HuH-7.5 (cell line): Measurements from ENCODE around the gene GRAMD1B.
"Not testable (repeated sequence)": the region's sequence is repeated elsewhere in the genome, so short reads cannot be mapped to it uniquely, and the experiment has no call there.

Experiments
- DNase-seq: peaks from one replicate; pipeline ENCODE4 v3.0.0; 2011; ENCODE audit warnings: low spot score

The GRAMD1B gene

DNA sequence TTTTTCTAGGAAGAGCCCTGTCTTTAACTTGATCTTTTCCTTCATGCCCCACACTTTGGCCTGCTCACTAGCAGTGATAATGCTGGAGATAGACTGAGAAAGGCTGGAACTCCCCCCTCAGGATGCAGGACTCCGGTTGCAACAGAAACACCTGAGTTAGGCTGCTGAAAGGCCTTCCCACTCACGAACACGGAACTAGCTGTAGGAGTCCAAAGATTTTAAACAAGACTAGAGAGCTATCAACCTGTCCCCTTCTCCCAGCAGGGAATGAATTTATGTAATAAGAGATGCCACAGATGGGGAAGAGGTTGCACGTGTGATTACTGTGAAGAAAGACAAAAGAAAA lies 211.4 kb downstream of the GRAMD1B start:
- DNase-seq, result no peak

DNA sequence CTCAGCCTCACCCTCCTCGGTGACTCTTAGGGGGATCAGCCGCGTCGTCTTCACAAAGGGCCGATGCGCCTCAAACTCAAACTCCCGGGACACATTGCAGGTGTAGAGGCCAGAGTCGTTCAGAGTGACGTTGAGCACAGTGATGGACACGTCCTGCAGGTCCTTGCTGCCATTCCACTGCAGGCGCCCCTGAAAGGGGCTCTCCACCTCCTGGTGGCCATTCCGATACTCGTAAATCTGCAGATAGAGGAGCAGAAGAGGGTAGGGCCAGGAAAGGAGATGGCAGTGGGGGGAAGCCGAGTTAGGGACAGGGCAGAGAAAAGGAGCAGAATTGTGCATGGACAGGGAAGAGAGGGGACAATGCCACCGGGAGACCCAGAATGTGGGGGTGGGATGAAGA lies 212.4 kb downstream of the GRAMD1B start:
- DNase-seq, result no peak

DNA sequence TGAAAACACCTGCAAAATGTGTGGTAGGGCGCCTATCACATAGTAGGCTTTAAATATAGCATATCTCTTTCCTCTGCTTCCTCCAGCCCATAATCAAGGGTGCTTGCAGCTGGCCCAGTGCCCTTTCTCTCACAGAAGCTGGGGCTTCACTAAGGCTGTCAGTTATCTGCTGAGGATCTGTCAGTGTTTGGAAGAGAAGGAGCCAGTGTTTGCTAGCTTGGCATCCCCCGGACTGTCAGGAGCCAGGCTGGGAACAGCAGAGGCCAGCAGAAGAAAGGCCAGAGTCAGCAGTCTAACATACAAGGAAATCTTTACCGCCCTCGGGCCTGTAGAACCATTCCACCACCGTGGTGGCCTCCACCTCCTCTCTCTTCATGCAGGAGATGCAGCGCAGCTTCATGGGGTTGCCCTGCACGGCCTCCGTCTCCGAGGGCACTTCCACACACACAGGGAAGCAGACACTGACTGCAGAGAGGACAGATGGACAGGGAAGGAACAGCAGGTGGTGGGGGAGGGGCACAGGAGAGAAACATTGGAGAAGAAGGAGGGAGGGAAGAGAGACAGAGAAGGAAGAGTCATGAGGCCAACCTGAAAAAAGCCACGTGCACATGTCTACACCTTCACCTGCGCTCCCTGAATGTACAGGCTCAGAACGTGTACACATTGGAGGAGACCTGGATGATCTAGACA lies 215.4 kb downstream of the GRAMD1B start:
- DNase-seq, result no peak

DNA sequence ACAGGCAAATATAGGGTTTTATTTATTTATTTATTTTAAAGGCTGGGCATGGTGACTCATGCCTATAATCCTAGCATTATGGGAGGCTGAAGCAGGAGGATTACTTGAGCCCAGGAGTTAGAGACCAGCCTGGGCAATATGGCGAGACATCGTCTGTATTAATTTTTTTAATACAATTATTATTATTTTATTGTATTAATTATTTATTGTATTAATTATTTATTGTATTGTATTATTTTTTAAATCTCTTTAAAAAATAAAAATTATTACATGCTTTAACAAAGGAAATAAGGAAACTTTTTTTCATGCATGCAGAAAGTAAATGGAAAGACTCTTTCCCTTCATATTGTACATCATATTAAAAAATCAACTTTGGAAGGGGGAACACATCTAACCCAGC lies 220.8 kb downstream of the GRAMD1B start:
- DNase-seq, result no peak

DNA sequence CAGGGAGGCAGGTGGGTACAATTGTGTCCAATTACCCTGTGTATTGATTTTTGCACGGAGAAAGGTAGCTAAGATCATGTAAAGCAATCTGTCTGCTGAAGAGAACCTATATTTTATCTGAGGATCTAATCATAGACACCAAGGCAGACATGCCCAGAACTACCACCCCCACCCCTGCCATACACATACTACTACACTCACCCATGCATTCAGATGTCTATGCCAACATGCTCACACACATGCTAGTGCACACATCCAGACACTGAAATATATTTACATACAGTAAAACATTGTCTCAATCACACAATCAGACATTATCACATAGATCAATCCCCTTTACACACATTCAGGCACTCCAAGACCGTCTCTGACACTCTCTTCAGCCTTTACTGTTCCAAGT lies 222.5 kb downstream of the GRAMD1B start:
- no peak for DNase-seq

DNA sequence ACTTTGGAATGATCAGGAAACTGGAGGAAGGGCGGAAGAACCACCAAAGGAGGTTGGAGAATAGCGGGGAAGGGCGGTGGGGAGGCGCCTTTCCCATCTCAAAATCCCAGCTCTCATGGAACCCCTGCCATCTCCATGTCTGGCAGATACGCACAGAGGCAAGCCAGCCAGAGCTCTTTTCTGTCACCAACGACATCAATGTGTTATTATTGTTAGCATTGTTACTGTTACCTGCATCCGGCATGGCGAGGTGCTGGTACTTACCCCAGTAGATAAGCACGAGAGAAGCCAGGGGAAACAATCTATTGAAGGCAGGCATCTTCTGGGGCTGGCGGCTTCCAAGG lies 223.4 kb downstream of the GRAMD1B start:
- no peak for DNase-seq

DNA sequence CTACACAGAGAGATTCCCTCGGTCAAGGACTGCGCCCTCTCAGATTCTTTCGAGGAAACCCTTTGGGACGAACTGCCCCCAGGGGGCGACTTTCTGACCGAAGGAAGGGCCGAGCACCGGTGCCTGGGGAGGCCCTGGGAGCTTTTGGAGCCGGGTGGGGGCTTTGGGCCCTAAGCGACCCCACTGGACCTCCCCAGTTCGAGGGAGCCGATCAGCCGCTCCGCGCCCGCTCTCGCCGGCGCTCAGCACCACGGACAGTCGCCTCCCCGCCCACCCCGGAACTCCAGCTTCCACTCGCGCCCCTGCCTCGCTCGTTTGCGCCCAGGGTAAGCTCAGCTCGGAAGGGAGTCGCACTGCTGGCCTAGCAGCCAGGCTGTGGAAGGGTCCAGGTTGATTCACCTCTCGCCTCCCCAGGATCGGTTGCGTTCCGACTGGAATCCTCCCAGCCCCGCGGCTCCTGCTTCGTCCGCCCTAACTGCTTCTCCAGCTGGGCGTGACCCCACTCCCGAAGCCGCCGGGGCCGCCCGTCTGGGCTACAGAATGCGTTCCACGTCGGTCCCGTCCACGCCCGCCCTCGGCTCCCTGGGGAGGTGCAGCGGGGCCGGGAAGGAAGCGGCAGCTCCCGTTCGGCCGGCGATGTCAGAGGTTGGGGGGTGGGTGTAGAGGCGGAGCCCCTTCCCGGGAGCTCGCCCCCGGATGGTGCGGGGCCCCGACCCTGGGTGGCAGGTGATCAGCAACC lies 223.9 kb downstream of the GRAMD1B start:
- DNase-seq, result peak; percentile 47

DNA sequence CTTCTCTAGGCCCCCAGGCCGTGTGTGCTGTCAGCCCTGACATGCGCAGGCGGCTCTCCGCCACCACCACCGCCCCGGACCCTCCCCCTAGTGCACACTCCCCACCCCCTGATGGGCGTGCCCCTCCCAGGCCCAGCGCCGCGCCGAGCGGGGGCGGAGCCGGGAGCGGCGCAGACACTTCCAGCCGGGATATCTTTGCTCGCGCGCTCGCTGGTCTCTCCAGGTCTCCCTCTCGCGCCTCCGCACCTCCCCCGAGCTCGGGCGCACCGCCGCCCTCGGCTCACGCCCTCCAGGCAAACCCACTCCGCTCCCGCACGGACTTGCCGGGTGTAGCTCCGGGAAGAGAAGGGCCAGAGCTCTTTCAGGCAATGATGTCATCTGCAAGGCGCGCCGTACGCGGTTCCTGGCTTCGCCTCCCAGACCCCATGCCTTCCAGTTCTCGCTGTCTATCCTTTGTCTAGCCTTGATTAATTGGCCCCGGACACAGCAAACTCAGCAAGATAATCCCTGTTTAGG lies 224.6 kb downstream of the GRAMD1B start, which contains the start of gene SCN3B:
TSS of gene SCN3B (minus strand) at position 59 of the 516 bp plus-strand sequence. CDS start 823 bp downstream, outside the sequence.
- DNase-seq, result peak; percentile 69

DNA sequence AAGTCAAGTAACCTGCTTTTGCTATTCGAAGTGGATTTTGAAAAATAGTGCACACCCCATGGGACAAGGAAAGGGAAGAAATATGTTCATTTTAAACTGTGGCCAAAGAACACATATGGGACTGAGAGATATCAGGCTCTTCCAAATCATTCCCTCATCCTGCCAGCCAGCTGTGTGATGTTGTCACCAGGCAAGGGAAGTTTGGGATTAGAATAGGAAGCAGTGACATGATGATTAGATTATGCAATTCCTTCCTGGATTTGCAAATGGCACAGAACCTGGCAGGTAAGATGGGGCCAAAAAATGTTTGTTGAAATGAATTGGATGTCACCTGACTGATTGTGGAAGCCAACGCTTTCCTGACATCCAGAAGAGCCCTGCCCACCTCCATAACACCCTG lies 229.2 kb downstream of the GRAMD1B start:
- no peak for DNase-seq

DNA sequence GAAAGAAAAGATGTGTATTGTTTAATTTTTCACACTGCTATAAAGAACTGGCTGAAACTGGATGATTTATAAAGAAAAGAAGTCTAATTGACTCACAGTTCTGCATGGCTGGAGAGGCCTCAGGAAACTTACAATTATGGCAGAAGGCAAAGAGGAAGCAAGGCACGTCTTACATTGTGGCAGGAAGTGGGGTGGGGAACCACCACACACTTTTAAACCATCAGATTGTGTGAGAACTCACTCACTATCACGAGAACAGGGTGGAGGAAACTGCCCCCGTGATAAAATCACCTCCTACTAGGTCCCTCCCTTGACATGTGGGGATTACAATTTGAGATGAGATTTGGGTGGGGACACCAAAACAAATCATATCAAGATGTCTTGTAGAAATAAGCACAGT lies 229.9 kb downstream of the GRAMD1B start:
- not testable (repeated sequence) for DNase-seq

DNA sequence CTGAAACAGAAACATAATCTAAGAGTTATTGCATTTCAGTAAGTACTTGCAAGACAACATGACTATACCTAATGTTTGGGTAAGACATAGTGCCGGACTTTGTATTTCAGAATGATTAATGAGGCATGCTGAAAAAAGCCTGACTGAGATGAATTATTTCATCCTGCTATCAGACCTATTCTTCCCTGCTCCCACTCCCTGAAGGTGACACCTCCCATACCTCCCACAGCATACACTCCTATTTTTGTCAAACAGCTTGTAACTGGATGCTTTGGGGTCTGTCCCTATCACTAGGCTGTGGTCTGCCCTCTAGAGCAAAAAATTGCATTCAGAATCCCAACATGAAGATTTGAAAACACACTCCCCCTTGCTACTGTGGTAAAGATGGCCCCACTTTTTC lies 235.2 kb downstream of the GRAMD1B start:
- no peak for DNase-seq

DNA sequence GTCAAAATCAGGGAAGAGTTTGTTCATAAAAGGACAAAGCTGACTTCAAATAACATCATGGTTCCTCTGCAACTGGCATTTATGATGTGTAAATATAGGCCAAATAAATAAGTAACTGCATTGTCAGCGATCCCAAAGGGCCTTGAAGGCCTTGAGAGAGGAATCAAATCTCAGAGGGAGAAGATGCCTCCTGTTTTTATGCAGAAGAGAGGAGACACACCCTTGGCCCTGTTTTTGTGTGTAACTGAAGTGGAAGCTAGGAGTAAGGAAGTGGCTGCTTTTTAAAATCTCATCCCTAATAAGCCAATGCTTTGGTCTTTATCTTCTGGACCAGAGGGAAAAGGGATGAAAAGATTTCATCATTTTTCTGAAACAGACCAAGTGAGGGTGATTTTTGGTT lies 240.0 kb downstream of the GRAMD1B start:
- DNase-seq, result no peak

DNA sequence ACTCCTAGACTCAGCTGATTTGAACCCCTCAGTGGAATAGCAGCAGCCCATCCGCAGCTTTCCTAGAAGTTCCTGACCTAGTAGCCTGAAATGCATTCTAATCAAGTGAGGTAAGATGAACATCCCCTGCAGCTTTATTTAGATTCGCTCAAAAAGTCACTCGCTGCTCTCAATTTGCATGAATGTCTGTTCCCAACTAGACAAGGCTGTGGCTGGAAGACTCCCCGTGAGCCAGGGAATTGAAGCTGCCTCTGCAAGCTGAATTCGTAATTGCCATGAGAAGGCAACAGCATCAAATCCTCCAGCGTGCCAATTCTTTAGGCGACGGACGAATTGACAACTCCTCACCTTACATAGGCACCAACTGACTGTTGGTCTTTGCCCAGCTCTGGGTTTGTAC lies 241.5 kb downstream of the GRAMD1B start:
- no peak for DNase-seq

DNA sequence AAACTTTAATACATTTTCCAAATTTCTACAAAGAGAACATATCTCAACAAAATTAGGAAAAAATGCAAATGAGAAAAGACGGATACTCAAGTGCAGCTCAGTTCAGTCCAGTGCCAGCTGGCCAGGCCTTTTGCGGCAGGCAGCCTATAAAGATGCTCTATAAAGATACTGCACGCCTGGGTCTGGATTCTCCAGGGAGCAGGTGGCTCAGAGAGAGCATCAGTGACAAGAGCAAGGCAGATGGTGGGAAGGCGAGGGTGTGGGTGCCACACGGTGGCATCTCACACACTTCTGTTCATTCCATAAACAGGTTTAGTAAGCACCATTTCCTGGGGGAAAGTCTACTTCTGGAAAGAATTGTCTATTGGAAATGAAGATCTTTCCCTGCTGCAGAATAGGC lies 242.5 kb downstream of the GRAMD1B start:
- no peak for DNase-seq

DNA sequence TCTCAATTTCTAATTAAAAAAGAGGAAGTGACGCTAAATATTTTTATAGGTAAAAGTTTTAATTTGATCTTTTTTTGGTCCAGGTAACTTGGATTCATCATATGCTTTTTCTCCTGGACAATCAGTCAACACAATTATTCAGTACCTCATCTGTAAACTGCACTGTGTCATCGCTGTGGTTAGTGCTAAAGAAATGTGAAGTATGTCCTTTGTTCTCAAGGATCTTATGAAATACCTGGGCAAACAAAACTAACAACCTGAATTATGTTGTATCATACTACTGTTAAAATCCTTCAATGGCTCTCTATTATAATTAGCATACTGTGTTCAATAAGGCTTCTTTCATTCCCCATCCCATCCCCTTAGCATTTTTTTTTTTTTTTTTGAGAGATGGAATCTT lies 244.2 kb downstream of the GRAMD1B start:
- no peak for DNase-seq
